Loucy (cell line): ENCODE data around the gene SOHLH1.

Experiments
- H2AFZ ChIP-seq: fragments of 200-600 bp; sonication (generic); 2 replicates; pipeline ENCODE4 v1.6.0; 2016; ENCODE audit warnings: antibody characterized with exemption, mild to moderate bottlenecking, low read length, moderate library complexity
- H3F3A ChIP-seq: fragments of 200-600 bp; 2 replicates; pipeline ENCODE4 v1.6.0; 2016; ENCODE audit warnings: antibody characterized with exemption, low read depth, mild to moderate bottlenecking
- H3K27me3 ChIP-seq: fragments of 200-600 bp; sonication (generic); 2 replicates; pipeline ENCODE4 v1.6.1; 2014; ENCODE audit warnings: low read length, mild to moderate bottlenecking; ENCODE audit not compliant: insufficient read depth, poor library complexity, severe bottlenecking
- H3K36me3 ChIP-seq: fragments of 200-600 bp; sonication (generic); 2 replicates; pipeline ENCODE4 v1.6.1; 2016; ENCODE audit warnings: low read length; ENCODE audit not compliant: insufficient read depth
- H3K4me1 ChIP-seq: fragments of 200-600 bp; sonication (generic); 2 replicates; pipeline ENCODE4 v1.5.1; 2014; ENCODE audit warnings: low read length, mild to moderate bottlenecking; ENCODE audit not compliant: insufficient read depth, poor library complexity, severe bottlenecking
- H3K4me2 ChIP-seq: fragments of 200-600 bp; sonication (generic); 2 replicates; pipeline ENCODE4 v1.6.0; 2014; ENCODE audit warnings: antibody characterized with exemption, low read length, low read depth, mild to moderate bottlenecking; ENCODE audit not compliant: poor library complexity, severe bottlenecking
- H3K4me3 ChIP-seq: fragments of 200-600 bp; sonication (generic); 2 replicates; pipeline ENCODE4 v1.5.1; 2014; ENCODE audit warnings: low read length, mild to moderate bottlenecking, mixed read lengths; ENCODE audit not compliant: poor library complexity, severe bottlenecking
- H3K79me2 ChIP-seq: fragments of 200-600 bp; sonication (generic); 2 replicates; pipeline ENCODE4 v1.6.1; 2014; ENCODE audit warnings: low read length; ENCODE audit not compliant: insufficient read depth
- H3K9ac ChIP-seq: fragments of 200-600 bp; sonication (generic); 2 replicates; pipeline ENCODE4 v1.6.0; 2014; ENCODE audit warnings: mild to moderate bottlenecking, low read depth, low read length, moderate library complexity; ENCODE audit not compliant: poor library complexity, severe bottlenecking
- H3K9me2 ChIP-seq: fragments of 200-600 bp; sonication (generic); replicated peaks from 2 replicates; pipeline ENCODE4 v1.6.1; 2016; ENCODE audit warnings: low read depth, low read length, mixed read lengths
- H3K9me3 ChIP-seq: fragments of 200-600 bp; sonication (generic); 2 replicates; pipeline ENCODE4 v1.6.1; 2014; ENCODE audit warnings: mild to moderate bottlenecking, antibody characterized with exemption, low read length, low read depth; ENCODE audit not compliant: insufficient read depth
- H4K20me1 ChIP-seq: fragments of 200-600 bp; sonication (generic); 2 replicates; pipeline ENCODE4 v1.6.0; 2014; ENCODE audit warnings: antibody characterized with exemption, low read length, mild to moderate bottlenecking; ENCODE audit not compliant: insufficient read depth, poor library complexity, severe bottlenecking
- CTCF ChIP-seq: fragments of 200-600 bp; sonication (generic); conservative IDR thresholded peaks from 2 replicates; pipeline ENCODE4 v1.5.1; 2014; ENCODE audit warnings: mild to moderate bottlenecking, antibody characterized with exemption, low read length
- EZH2phosphoT487 ChIP-seq: fragments of 200-600 bp; IDR thresholded peaks from 2 replicates; pipeline ENCODE4 v1.6.1; 2018; ENCODE audit warnings: antibody characterized with exemption, mild to moderate bottlenecking, moderate library complexity, borderline replicate concordance

The SOHLH1 gene

GRCh38 chr9:135744333-135745070, 45.2 kb upstream of the SOHLH1 start:
- H3K27me3 ChIP-seq, result no peaks in the 10 kb centered on the region
- no peaks in the 10 kb centered on the region for H3K79me2 ChIP-seq
- peaks cover 7% of the 10 kb centered on the region; the same call in 1 of the 2 replicates for H3K9me3 ChIP-seq
- no peak overlapping the region for H3K4me2 ChIP-seq
- H4K20me1 ChIP-seq, result no peaks in the 10 kb centered on the region
- TF ChIP-seq EZH2phosphoT487, result no peak
- no peak for TF ChIP-seq CTCF
- no peak overlapping the region for H2AFZ ChIP-seq
- H3K9ac ChIP-seq, result no peak overlapping the region
- no peaks in the 10 kb centered on the region for H3K9me2 ChIP-seq
- no peak overlapping the region for H3K4me3 ChIP-seq
- no peaks in the 10 kb centered on the region for H3K4me1 ChIP-seq
- H3K36me3 ChIP-seq, result no peaks in the 10 kb centered on the region
- H3F3A ChIP-seq, result no peaks in the 10 kb centered on the region

GRCh38 chr9:135743546-135744332, 44.5 kb upstream of the SOHLH1 start:
- no peak overlapping the region for H2AFZ ChIP-seq
- H3K4me2 ChIP-seq, result no peak overlapping the region
- H3K9me2 ChIP-seq, result no peaks in the 10 kb centered on the region
- no peak overlapping the region for H3K9ac ChIP-seq
- H3K79me2 ChIP-seq, result no peaks in the 10 kb centered on the region
- H4K20me1 ChIP-seq, result no peaks in the 10 kb centered on the region
- no peaks in the 10 kb centered on the region for H3K36me3 ChIP-seq
- no peak overlapping the region for H3K4me3 ChIP-seq
- TF ChIP-seq CTCF (no peak), EZH2phosphoT487 (no peak)
- no peaks in the 10 kb centered on the region for H3K27me3 ChIP-seq
- H3K9me3 ChIP-seq, result peaks cover 7% of the 10 kb centered on the region; the same call in 1 of the 2 replicates
- no peaks in the 10 kb centered on the region for H3F3A ChIP-seq
- H3K4me1 ChIP-seq, result no peaks in the 10 kb centered on the region

GRCh38 chr9:135743021-135743420, 43.7 kb upstream of the SOHLH1 start:
- Histone ChIP-seq H2AFZ (no peak overlapping the region), H3K9me3 (peaks cover 7% of the 10 kb centered on the region; the same call in 1 of the 2 replicates), H3K79me2 (no peaks in the 10 kb centered on the region), H3K4me1 (no peaks in the 10 kb centered on the region), H4K20me1 (no peaks in the 10 kb centered on the region), H3K4me2 (no peak overlapping the region), H3K9ac (no peak overlapping the region), H3F3A (no peaks in the 10 kb centered on the region), H3K9me2 (no peaks in the 10 kb centered on the region), H3K27me3 (no peaks in the 10 kb centered on the region), H3K4me3 (no peak overlapping the region), H3K36me3 (no peaks in the 10 kb centered on the region)
- TF ChIP-seq EZH2phosphoT487, result no peak
- TF ChIP-seq CTCF, result no peak
